C4-2B (cell line): ENCODE measurements around the gene NMNAT1.
"Not testable (repeated sequence)": the region's sequence is repeated elsewhere in the genome, so short reads cannot be mapped to it uniquely, and the experiment has no call there.

Experiments used
- H3K27ac ChIP-seq: fragments of 450-650 bp; 2 replicates; pipeline ENCODE4 v1.5.1; 2017
- CTCF ChIP-seq: fragments of 450-650 bp; conservative IDR thresholded peaks from 2 replicates; pipeline ENCODE4 v1.5.1; 2017; ENCODE audit warnings: mild to moderate bottlenecking
- ZFX ChIP-seq: fragments of 450-650 bp; IDR thresholded peaks from 2 replicates; pipeline ENCODE4 v1.6.1; 2017

The NMNAT1 gene

GRCh38 chr1:10001016-10001665, 57.9 kb downstream of the NMNAT1 start:
- H3K27ac ChIP-seq = no peak overlapping the region
- TF ChIP-seq ZFX = no peak
- TF ChIP-seq CTCF = no peak

- not testable (repeated sequence) for H3K27ac ChIP-seq
Observed at GRCh38 chr1:10005248-10005647, 62.0 kb downstream of the NMNAT1 start.

GRCh38 chr1:10007169-10007568, 63.9 kb downstream of the NMNAT1 start:
- H3K27ac ChIP-seq = no peak overlapping the region
- TF ChIP-seq CTCF = no peak
- TF ChIP-seq ZFX = no peak

- H3K27ac ChIP-seq = no peak overlapping the region
- no peak for TF ChIP-seq CTCF
- no peak for TF ChIP-seq ZFX
Observed at GRCh38 chr1:10014016-10014415, 70.7 kb downstream of the NMNAT1 start.

- TF ChIP-seq ZFX (no peak), CTCF (no peak)
- no peak overlapping the region for H3K27ac ChIP-seq
Observed at GRCh38 chr1:10019561-10019960, 76.3 kb downstream of the NMNAT1 start.

- H3K27ac ChIP-seq = no peak overlapping the region
- no peak for TF ChIP-seq ZFX
- TF ChIP-seq CTCF = no peak
Observed at GRCh38 chr1:10020086-10020485, 76.8 kb downstream of the NMNAT1 start.

GRCh38 chr1:10020678-10021077, 77.4 kb downstream of the NMNAT1 start:
- not testable (repeated sequence) for H3K27ac ChIP-seq

- not testable (repeated sequence) for H3K27ac ChIP-seq
Observed at GRCh38 chr1:10021992-10022391, 78.7 kb downstream of the NMNAT1 start.

- TF ChIP-seq ZFX = no peak
- TF ChIP-seq CTCF = no peak
- no peak overlapping the region for H3K27ac ChIP-seq
Observed at GRCh38 chr1:10022656-10023055, 79.4 kb downstream of the NMNAT1 start.
